Renal cortical epithelial cell (primary cell): ENCODE results near the gene INO80B. TPM values are rescaled to one million over a fixed set of nuclear protein-coding genes. Genes with fewer than 3 reads are reported as not detected.
A peak's percentile ranks its signal among the peaks of the same experiment; 100 is the strongest.
"Not testable (repeated sequence)": the region's sequence is repeated elsewhere in the genome, so short reads cannot be mapped to it uniquely, and the experiment has no call there.

Experiments used
- DNase-seq: peaks from one replicate; pipeline ENCODE4 v3.0.0-alpha.2; 2011; ENCODE audit warnings: low read depth
- total RNA-seq: library from RNA; depleted of rRNA; stranded (reverse); fragments of >200 nt; gene quantifications from 2 replicates; pipeline ENCODE4 v1.2.3, GENCODE V29; 2014

INO80B gene
- total RNA-seq, result 8.7 and 27.2 TPM in 2 replicates

- peak; percentile 95 for DNase-seq
Observed at GRCh38 chr2:74454654-74455511, at the start of gene INO80B. INO80B (plus strand) TSS chr2:74455087; CDS start chr2:74455117, 30 bp downstream.

GRCh38 chr2:74406035-74406434, 48.9 kb upstream of the INO80B start:
- DNase-seq, result peak; percentile 71

DNA sequence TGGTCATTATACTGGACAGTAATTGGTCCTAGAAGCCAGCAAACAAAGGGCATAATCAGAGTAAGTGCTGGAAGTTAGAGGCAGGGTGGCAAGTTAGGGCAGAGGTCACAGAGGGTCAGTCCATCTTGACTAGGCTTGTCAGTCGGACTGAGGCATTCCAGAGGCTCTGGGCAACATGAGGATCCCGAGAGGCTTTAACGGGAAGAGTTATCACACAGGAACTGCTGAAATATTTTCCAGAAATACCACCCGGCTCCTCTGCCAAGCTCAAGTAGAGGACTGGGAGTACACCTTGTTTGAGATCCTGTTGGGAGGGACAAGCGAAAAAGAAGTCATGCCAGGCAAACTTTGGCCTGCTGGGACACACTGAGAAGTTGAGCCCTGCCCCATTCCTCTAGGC, 47.2 kb upstream of the INO80B start:
- DNase-seq, result no peak

DNA sequence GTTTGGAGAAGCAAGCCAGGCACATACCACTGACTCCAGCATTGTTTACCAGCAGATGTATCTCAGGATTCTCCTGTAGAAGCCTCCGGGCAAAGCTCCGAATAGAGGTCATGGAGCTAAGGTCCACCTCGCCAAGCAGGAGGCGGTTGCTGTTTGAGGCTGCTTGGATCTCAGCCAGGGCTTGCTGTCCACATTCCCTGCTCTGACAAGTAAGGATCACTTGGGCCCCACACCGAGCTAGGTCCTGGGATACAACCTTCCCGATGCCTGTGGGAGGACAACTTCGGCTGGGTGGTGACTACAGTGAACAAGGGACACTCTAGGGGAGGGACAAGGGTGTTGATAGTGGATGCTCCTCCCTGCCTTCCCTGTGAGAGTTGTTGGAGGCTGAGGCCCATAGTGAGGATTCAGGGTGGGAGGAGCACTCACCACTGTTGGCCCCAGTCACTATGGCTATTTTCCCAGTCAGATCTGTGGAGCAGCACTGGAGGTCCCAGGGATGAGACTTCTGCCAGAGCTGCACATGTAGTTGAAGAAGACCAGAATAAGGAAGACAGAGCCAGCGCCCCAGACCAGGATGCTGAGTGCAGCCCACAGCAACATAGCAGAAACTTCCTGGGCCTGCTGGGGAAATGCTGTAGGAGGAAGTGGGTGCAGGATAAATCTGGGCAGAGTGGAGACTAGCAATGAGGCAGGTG, 41.7 kb upstream of the INO80B start:
- no peak for DNase-seq

- DNase-seq, result no peak
Observed at GRCh38 chr2:74414441-74414840, 40.4 kb upstream of the INO80B start.

GRCh38 chr2:74414881-74415761, 39.8 kb upstream of the INO80B start:
- no peak for DNase-seq

DNA sequence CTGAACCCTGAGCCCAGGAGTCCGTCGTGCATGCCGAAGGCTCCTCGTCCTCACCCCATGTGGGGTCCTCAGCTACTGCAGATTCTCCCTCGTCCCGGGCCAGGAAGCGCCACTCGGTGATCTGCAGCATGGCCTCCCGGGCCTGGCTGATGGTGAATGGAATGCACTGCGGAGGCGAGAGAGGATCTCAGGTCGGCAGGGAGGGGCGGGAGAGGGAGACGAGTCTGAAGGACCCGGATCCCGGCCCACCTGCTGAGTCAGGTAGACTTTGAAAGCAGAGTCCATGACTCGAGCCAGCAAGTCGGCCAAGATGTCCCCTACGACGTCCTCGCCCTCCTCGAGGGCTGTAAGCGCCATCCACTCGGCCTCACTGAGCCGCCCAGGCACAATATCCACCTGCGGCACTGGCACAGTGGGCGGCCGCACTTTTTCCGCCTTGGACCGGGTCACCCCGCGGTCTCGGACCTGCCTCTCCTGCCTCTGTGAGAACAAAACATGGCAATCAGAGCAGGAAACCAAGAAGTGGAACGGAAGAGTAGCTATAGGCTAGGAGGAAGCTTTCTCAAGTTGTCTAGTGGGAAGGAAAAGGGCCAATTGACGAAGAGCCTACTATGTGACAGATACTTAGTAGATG, 39.0 kb upstream of the INO80B start:
- no peak for DNase-seq

DNA sequence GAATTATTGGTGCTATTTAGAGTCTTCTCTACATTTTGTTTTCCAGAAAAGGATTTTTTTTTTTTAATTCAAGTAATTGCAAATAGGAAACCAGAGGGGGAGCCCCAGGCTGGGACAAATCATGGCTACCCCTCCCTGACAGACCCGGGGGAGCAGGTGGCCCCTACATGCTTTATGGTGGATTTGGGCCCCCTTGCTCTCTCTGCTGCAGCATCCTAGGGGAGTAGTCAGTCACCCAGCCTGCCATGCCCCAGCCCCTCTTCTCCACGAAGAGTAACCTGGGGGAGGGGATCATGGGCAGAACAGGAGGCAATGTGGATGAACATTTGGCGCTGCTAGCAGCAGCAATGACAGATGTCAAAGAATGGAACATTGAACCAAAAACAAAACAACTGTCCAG, 38.1 kb upstream of the INO80B start:
- DNase-seq, result no peak

- DNase-seq, result no peak
Observed at GRCh38 chr2:74417197-74417596, 37.7 kb upstream of the INO80B start.

DNA sequence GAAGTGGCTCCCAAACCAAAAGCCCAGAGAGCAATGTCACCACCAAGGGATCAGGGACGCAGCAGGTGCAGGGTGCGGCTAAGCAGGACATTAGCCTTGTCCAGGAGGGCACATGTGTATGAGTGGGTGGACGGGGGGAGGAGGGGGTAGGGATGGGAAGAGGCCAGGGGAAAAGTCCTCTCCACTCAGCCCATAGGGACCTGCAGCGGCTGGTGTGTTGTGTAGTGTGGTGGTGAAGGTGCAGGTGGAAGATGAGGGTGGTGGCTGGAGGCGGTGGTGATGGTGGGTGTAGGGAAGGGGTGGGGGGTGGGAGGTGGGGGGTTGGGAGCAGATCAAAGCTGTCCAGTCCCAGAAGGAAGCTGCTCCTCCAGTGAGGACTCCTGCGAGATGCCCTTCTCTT, 37.1 kb upstream of the INO80B start:
- no peak for DNase-seq

GRCh38 chr2:74418312-74418711, 36.6 kb upstream of the INO80B start:
- DNase-seq, result no peak

- no peak for DNase-seq
Observed at GRCh38 chr2:74419345-74419744, 35.5 kb upstream of the INO80B start.

GRCh38 chr2:74420006-74420405, 34.9 kb upstream of the INO80B start:
- DNase-seq, result no peak

DNA sequence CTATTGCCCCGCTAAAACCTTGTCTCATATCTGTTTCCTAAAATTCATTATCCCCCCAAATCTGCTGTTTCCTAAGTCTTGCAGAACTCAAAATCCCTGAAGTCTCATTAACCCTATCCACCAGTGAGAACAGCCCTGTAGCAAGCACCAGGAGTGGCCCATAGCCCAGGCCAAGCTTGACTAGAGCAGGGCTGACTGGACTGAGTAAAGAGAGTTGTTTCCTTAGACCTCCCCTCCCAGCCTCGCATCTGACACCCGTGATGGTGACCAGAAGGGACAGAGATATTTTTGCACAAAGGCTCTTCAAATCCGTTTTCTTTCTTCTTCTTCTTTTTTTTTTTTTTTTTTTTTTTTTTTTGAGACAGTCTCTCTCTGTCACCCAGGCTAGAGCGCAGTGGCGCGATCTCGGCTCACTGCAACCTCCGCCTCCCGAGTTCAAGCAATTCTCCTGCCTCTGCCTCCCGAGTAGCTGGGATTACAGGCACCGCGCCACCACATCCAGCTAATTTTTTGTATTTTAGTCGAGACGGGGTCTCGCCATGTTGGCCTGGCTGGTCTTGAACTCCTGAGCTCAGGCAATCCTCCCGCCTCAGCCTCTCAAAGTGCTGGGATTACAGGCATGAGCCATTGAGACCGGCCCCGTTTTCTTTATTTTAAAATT, 34.3 kb upstream of the INO80B start:
- DNase-seq, result not testable (repeated sequence)

GRCh38 chr2:74421221-74421870, 33.5 kb upstream of the INO80B start, which contains the start of the genes C2orf81 and WDR54:
C2orf81 (minus strand) TSS chr2:74421619; CDS start chr2:74421560, 59 bp downstream.
WDR54 (plus strand) TSS chr2:74421730; CDS start chr2:74422154, 424 bp downstream.
- peak; percentile 56 for DNase-seq

DNA sequence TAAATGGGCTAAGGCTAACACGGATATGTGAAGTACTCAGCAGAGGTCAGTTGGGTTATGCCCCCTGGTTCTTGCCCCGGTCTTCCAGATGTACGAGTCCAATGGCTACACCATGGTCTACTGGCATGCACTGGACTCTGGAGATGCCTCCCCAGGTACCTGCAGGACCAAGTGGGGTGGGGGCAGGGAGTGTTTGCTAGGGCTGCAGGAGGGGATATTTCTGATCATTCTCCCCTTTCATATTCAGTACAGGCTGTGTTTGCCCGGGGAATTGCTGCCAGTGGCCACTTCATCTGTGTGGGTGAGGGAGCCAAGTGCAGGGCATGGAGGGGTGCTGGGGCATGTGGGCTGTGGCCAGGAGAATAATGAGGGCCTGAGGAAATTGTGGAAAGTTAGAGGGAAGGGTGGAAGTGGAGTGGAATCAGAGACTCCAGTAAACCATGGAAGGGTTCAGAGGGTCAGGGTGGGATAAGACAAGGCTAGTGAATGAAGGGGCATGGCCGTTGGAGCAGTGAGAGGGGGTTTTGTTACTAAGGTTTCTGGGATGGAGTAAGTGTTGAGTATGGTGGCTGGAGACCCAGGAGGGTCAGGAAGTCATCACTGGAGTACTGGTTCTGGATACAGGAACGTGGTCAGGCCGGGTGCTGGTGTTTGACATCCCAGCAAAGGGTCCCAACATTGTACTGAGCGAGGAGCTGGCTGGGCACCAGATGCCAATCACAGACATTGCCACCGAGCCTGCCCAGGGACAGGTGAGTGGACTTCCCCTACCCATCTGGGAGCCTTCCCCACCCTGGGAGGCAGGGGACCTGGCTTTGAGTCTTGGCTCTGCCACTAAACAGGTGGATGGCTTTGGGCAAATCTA, 31.4 kb upstream of the INO80B start:
- no peak for DNase-seq

DNA sequence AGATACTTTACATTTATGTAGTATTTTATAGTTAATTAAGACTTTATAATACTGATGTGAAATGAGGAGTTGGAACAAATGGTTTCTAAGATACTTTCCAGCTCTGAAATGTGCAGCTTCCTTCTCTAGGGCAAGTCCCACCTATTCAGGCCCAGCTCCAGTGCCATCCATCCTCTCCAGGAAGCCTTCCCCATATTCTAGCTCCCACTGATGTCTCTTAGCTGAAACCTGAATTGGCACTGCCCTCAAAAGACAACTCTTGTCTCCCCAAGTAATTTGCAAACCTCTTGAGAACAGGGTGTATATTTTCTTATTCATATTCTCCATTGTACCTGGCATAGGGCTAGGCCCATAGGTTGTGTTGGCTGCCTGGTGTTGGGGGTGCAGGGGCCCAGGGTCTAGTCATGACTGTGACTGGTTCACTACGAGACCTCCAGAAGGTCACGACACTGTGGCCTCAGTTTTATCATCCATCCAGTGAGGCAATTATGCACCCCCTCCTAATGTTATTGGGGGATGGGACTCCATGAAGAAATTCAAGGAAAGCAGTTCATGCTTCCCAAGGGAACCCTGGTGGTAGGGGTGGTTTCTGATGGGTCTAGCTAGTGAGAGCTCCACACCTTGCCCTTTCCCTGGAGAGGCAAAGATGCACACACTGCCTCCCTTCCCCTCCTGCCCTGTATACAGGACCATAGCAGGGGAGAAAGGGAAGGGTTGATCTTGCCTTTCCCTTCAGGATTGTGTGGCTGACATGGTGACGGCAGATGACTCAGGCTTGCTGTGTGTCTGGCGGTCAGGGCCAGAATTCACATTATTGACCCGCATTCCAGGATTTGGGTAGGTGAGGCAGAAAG, 30.5 kb upstream of the INO80B start:
- no peak for DNase-seq

- no peak for DNase-seq
Observed at GRCh38 chr2:74424995-74425406, 29.9 kb upstream of the INO80B start.
